Measurements from ENCODE around the gene GSTM4.
"Not testable (repeated sequence)": the region's sequence is repeated elsewhere in the genome, so short reads cannot be mapped to it uniquely, and the experiment has no call there.

GSTM4 gene

GRCh38 chr1:109657970-109658369 is 2.1 kb downstream of the GSTM4 start:
- TF ChIP-seq CTCF (IDR thresholded peaks at IDR 0.05; ENCODE audit: low read depth, low read length, missing control alignments): no peak
- H3K27me3 ChIP-seq (replicated peaks): no peaks in the 10 kb centered on the region
- in situ Hi-C loops (cut with HindIII; ENCODE audit: low pct_ligation_motif_present, low sequenced_read_pairs): loop anchor here (10.0 kb wide), 1 partner anchor 107 kb away; the partner anchor contains the start of gene EPS8L3
- no peak overlapping the region for H3K4me3 ChIP-seq (ENCODE audit: low read depth, low read length)
- H3K27ac ChIP-seq: no peak overlapping the region
- DNase-seq: no peak
- no peaks in the 10 kb centered on the region for H3K36me3 ChIP-seq (replicated peaks)

- DNase-seq: no peak
- Histone ChIP-seq H3K27me3 (replicated peaks) (no peaks in the 10 kb centered on the region), H3K4me3 (ENCODE audit: low read depth, low read length) (no peak overlapping the region), H3K27ac (no peak overlapping the region), H3K36me3 (replicated peaks) (no peaks in the 10 kb centered on the region)
- TF ChIP-seq CTCF (IDR thresholded peaks at IDR 0.05; ENCODE audit: low read depth, low read length, missing control alignments): no peak
- in situ Hi-C loops (cut with HindIII; ENCODE audit: low pct_ligation_motif_present, low sequenced_read_pairs): loop anchor here (10.0 kb wide), 1 partner anchor 106 kb away; the partner anchor contains the start of gene EPS8L3
Measured at GRCh38 chr1:109658533-109659042, 2.7 kb downstream of the GSTM4 start.

- Histone ChIP-seq H3K27ac (no peak overlapping the region), H3K4me3 (ENCODE audit: low read depth, low read length) (no peak overlapping the region), H3K27me3 (replicated peaks) (no peaks in the 10 kb centered on the region), H3K36me3 (replicated peaks) (no peaks in the 10 kb centered on the region)
- TF ChIP-seq CTCF (IDR thresholded peaks at IDR 0.05; ENCODE audit: low read depth, low read length, missing control alignments): no peak
- in situ Hi-C loops (cut with HindIII; ENCODE audit: low pct_ligation_motif_present, low sequenced_read_pairs): loop anchor here (10.0 kb wide), 1 partner anchor 106 kb away; the partner anchor contains the start of gene EPS8L3
- DNase-seq: no peak
Measured at GRCh38 chr1:109659145-109659544, 3.2 kb downstream of the GSTM4 start.

GRCh38 chr1:109659997-109660690 is 4.2 kb downstream of the GSTM4 start:
- no peak for DNase-seq
- Histone ChIP-seq H3K36me3 (replicated peaks) (no peaks in the 10 kb centered on the region), H3K27me3 (replicated peaks) (no peaks in the 10 kb centered on the region), H3K27ac (no peak overlapping the region), H3K4me3 (ENCODE audit: low read depth, low read length) (no peak overlapping the region)
- no peak for TF ChIP-seq CTCF (IDR thresholded peaks at IDR 0.05; ENCODE audit: low read depth, low read length, missing control alignments)
- in situ Hi-C loops (cut with HindIII; ENCODE audit: low pct_ligation_motif_present, low sequenced_read_pairs): loop anchor here (10.0 kb wide), 1 partner anchor 105 kb away; the partner anchor contains the start of gene EPS8L3

- DNase-seq; in situ Hi-C loops (cut with HindIII; ENCODE audit: low pct_ligation_motif_present, low sequenced_read_pairs); H3K4me3 ChIP-seq (ENCODE audit: low read depth, low read length); H3K27me3 ChIP-seq (replicated peaks); H3K27ac ChIP-seq; H3K36me3 ChIP-seq (replicated peaks): not testable (repeated sequence)
Measured at GRCh38 chr1:109660691-109661026, 4.8 kb downstream of the GSTM4 start.

- in situ Hi-C loops (cut with HindIII; ENCODE audit: low pct_ligation_motif_present, low sequenced_read_pairs): no loop called here
- no peak for TF ChIP-seq CTCF (IDR thresholded peaks at IDR 0.05; ENCODE audit: low read depth, low read length, missing control alignments)
- no peak overlapping the region for H3K4me3 ChIP-seq (ENCODE audit: low read depth, low read length)
- no peak overlapping the region for H3K27ac ChIP-seq
- H3K27me3 ChIP-seq (replicated peaks): no peaks in the 10 kb centered on the region
- DNase-seq: no peak
- H3K36me3 ChIP-seq (replicated peaks): no peaks in the 10 kb centered on the region
Measured at GRCh38 chr1:109661391-109661790, 5.5 kb downstream of the GSTM4 start.

All from brain microvascular endothelial cell (primary cell).